ENCODE data around the gene MEP1B.
"Not testable (repeated sequence)": the region's sequence is repeated elsewhere in the genome, so short reads cannot be mapped to it uniquely, and the experiment has no call there.

MEP1B gene

GRCh38 chr18:32209685-32210445 is 20.0 kb downstream of the MEP1B start:
- no peak for DNase-seq

DNA sequence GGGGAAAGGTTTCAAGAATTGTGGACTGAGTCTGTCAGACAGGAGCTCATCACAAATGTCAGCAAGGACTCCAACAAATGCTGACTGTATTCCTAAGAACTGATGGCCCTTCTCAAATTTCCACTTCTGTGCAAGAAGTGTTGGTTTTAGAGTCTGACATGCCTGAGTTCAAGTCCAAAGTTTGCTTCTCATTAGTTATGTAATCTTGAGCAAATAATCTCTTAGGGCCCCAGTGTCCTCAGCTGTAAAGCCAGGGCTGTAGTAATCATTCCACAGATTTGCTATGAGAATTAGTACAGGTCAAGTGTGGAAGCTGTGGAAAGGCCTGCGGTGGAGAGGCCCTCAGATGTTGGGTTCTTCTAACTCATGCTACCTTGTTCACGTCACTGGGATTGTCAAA is 23.9 kb downstream of the MEP1B start:
- no peak for DNase-seq

DNA sequence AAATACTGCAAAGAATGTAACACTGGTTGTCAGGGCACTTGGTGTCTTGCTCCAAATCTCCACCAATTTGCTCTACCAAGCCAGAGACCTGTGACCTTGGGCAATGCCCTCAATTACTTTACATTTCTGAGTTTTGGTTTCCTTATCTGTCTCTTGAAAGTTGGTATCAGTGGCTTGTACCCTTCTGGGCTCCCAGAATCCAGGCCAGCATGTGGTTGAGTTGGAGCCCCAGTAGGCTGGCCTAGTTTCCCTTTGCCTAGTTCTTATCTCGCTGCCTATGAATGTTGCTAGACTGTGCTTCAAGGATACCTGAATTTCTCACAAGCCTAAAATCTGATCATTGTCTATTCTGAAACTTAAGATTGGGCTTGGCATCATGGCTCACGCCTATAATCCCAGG is 26.6 kb downstream of the MEP1B start:
- DNase-seq: no peak

DNA sequence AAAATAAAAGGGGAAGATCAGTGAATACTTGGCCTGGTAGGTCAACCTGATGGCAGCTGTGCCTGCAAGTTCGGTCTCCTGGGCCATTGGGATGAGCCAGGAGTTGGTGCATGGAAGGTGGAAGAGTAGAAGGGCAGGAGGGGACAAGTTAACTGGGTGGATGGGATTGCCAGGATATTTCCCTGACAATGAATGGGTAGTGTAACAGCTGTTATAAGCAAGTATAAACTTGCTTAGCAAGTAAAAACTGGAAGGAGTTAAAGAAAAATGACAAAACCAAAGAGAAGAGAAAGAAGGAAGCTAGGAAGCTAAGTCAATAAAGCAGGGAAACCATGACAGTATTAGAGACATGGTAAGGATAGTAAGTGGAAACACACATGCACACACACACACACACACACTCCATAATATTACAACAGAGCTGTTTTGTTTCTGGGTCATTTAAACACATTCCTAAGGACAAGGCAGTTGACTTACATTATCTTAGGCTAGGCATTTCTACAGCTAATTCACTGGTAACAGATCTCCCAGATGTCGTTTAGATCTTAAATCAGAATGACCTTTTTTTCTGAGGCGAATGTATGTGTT is 29.7 kb downstream of the MEP1B start:
- DNase-seq: no peak

- DNase-seq: not testable (repeated sequence)
These were observed 43.5 kb downstream of the MEP1B start for GRCh38 chr18:32233348-32233747.

DNA sequence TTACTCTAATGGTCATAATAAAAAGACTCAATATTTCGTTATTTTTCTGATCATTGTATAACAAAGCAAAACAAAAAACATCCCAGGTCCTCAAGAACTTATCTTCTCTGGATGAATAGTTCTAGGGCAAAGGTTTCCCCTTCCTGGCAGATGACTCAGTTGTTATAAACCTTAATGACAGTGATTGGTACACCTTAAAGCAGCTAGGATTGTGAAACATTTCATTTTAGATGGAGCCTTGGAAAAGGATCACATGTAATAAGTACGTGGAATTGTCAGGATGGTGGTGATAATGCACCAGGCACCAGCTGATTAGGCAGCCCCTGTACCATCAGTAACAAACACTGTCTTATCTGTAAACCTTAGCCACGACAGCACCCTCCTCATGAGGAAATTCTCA is 47.2 kb downstream of the MEP1B start:
- no peak for DNase-seq

- no peak for DNase-seq
These were observed 48.9 kb downstream of the MEP1B start for GRCh38 chr18:32238635-32239268.

- DNase-seq: no peak
These were observed 52.6 kb downstream of the MEP1B start for GRCh38 chr18:32242395-32242794.

GRCh38 chr18:32243358-32243757 is 53.5 kb downstream of the MEP1B start:
- no peak for DNase-seq

DNA sequence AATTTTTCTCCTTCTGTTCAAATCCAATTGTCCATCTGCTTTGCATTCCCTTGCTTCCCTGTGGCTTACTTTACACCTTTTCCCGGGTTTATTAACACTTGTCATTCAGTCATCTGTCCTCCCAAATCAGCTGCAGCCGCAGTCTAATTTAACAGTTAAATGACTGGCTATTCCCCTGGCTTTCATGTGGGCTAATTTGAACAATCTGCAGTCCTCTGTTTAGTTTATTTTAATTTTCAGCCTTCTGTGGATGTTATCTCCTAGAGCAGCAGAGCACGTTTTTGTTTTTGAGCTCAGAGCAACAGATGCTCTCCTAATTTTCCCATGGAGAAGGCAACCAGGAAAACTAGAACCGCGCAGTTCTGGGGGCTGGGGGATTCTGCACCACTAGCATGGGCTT is 55.0 kb downstream of the MEP1B start:
- DNase-seq: no peak

- no peak for DNase-seq
These were observed 59.5 kb downstream of the MEP1B start for GRCh38 chr18:32249147-32249929.

DNA sequence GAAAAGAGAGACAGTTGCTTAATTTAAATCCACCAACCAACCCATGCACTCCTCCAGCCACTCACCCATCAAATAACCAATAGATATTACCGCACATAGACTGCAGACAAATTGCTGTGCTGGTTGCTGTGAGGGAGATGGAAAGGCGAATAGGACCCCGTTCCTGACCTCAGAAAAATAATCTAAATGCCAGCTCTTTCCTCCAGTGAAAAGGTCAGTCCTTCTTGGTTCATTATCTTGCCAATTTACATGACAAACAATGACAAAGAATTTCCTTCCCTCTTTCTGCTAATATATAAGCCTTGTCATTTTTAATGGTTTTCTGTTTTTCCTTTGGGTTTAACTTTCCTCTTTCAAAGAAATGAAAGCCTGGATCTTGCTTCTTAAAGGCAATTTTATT is 61.6 kb downstream of the MEP1B start:
- no peak for DNase-seq

DNA sequence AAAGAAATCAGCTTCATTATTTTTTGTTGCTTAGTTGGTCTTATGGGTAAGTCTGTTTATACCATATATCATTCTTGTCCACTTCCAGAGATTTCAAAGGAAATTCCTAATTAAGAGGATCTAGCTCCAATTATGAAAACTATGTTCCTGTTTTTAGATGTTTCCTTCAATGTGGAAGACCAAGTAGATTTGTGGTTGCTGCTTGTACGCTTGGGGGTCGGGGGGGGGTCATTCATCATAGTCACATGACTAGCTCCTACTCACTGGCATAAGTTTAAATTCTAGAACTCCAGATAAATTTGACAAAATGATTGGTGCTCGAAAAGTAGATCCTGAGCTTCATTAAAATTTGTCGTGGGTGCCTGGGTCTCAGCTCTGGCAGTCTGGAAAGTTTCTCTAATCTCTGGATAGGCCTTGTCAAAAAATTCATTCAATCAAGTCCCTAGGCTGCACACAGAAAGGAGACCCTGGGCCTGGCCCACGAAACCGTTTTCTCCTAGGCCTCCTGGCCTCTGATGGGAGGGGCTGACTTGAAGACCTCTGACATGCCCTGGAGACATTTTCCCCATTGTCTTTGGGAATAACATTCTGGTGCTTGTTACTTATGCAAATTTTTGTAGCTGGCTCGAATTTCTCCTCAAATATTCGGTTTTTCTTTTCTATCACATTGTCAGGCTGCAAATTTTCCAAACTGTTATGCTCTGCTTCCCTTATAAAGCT is 62.5 kb downstream of the MEP1B start:
- no peak for DNase-seq

DNA sequence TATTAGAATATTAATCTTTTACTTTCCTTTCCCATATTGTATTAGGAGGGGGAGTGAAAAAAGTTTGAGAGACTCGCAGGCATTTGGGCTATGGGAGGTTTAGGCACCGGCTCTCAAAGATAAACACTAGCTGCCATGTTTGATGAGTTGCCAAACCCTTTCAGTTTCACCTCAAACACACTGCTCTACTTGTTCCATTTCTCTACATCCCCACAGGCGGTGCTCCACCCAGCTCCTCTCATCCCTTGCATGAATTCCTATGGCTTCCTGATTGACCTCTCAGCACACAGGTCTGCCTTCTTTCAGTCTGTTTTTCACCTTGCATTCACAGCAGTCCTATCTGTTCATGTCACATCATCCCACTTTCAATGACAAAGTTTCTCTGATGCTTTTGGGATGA is 65.7 kb downstream of the MEP1B start:
- DNase-seq: no peak

GRCh38 chr18:32257084-32257785 is 67.4 kb downstream of the MEP1B start:
- peak; percentile 22 for DNase-seq

- no peak for DNase-seq
These were observed 68.3 kb downstream of the MEP1B start for GRCh38 chr18:32258148-32258547.

- DNase-seq: no peak
These were observed 68.8 kb downstream of the MEP1B start for GRCh38 chr18:32258558-32259204.

GRCh38 chr18:32259553-32259952 is 69.7 kb downstream of the MEP1B start:
- no peak for DNase-seq

GRCh38 chr18:32261003-32261402 is 71.2 kb downstream of the MEP1B start:
- no peak for DNase-seq

GRCh38 chr18:32262092-32262491 is 72.3 kb downstream of the MEP1B start:
- DNase-seq: no peak

GRCh38 chr18:32264401-32264800 is 74.6 kb downstream of the MEP1B start:
- no peak for DNase-seq

DNA sequence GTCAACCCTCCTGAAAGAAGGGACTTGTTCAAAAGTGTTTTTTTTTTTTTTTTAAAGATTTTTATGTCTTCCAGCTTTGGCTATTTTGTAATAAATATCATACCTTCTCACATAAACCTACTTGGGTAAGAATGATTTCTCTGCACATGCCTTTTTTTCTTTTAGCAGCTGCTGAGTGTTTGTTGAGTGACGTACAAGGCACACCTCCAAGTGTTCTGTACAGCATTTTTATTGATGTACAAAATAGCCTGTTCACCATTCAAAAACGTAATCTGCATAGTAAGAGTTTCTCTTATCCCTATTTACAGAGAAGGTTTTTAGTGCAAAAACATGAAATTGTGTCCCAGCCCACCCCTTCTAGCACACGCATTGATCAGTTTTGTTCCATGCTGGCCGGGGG is 77.6 kb downstream of the MEP1B start:
- DNase-seq: no peak
